DMS53 treated with DMSO at 0.1 percent for 48 hours (cell line): ENCODE data around the gene CDH23.

Experiments
- DNase-seq: peaks from one replicate; lab custom pipeline; 2025; ENCODE audit not compliant: unreplicated experiment; lab: John Stamatoyannopoulos, UW

The CDH23 gene

GRCh38 chr10:71531485-71532446, 135.0 kb downstream of the CDH23 start:
- DNase-seq: no peak

- no peak for DNase-seq
Observed at GRCh38 chr10:71532878-71533277, 136.2 kb downstream of the CDH23 start.

DNA sequence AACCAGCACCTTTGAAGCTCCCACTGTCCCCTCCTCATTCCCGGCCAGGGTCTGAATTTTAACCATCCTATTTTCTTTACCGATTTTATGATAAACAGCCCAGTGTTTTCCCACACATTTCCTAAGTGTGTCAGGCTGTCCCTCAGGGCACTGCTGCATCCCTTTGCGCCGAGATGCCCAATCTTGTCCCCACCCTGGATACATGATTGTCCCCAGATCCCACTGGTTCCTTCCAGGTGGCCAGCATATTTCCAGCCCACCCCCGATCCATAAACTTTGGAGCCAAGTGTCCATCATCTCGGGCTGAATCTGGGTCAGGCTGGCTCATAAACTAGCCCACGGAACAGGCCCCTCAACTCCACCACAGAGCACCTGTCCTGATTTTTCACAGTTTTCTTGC, 137.2 kb downstream of the CDH23 start:
- no peak for DNase-seq

DNA sequence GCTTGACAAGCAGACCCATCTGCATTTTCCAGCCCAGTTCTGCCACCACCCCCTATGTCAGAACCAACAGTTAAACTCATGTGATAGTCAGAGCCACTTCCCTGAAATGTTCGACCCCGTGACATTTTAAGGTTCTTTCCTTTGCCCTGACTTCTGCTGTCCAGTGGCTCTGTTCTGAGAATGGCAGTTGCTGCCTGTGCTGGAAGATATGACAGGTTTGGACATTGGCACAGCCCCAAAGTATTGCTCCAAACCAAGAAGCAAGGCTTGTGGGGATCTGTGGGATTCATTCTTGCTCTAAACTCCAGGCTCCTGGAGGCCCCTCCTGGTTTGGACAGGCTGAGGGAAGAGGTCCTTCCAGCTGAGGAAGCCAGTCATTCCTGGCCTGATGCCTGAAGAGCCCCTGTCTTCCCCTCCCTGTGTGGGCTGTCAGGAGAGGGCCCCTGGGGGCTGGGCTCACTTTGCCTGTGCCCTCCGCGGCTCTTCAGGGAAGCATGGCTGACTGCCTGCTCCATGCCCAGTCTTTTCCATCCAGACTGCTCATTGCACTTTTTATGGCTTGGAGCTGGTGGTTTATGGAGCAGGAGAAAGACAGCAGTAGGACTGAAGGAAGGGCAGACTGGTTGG, 138.0 kb downstream of the CDH23 start:
- DNase-seq: no peak

GRCh38 chr10:71536332-71536731, 139.6 kb downstream of the CDH23 start:
- DNase-seq: no peak

GRCh38 chr10:71537125-71537524, 140.4 kb downstream of the CDH23 start:
- DNase-seq: no peak

DNA sequence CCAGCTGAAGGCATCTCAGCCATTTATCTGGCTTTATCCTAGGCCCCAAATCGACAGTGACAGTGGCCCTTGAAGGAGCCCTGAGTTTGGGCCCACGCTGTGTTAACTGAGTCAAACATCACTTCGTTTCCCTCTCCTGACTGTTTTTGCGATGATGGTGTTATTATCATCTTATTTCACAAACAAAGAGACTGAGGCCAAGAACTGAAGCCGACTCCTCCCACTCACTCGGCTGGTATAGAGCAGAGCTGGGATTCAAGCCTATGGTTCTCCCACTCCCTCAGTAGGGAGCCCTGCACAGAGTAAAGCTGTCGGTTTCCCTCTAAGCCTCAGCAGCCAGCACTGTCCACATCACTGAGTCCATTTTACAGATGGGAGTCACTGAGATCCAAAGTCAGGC, 141.0 kb downstream of the CDH23 start:
- no peak for DNase-seq

DNA sequence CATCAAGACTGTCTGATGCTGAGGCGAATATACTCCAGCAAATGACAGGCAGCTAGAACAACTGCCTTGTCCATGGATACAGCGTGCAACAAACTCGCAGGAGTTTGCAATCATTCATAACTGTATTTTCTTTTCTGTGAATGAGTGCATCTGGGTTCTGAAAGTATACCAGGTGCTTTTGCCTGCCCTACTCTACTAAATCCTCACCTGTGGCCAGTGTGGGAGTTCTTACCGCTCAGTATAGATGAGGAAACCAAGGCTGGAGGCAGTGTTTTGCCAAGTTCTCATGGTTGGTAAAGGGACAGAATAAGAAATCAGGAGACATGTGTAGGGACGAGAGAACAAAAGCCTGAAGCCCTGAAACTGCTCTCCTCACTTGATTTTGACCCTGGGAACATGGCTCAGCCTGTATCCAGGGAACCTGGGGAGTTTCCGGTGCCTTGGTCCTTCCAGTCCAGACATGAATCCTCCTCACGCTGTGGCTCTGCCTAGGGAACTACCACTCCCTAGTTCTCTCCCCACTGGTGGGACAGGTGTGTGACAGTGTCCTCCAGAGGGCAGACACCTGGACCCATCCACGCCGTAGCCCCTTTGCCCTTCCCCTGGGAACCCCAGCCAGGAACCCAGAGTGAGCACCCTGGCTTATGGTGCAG, 142.0 kb downstream of the CDH23 start:
- DNase-seq: no peak

DNA sequence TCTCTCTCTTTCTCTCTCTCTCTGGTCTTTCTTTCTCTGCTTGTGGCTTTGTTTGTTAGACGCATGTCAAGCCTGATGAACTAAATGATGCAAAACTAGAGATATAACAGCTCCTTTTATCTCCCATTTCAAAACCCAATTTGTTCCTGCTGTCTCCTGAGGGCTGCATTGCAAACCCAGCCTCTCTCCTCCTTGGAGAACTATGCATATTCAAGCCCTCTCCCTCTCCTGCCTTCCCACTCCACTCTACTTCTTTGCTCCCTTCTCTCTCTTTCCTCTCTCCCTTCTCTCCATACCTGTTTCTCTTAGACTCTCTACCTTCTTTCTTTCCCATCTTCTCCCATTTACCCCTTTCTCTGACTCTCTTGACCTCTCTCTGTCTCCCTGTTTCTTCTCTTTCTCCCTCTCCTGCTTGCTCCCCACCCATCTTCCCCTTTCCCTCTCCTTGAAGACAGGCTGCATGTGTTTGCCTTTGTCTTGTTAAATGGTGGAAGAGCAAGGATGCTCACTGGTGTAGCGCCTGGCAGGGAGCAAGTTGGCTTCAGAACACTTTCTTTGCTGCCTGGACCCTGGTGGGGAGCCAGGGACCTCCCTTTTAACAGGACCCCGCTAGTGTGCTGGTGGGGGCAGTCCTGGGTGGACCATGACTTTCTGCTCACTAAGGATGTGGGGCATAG, 142.9 kb downstream of the CDH23 start:
- DNase-seq: no peak

DNA sequence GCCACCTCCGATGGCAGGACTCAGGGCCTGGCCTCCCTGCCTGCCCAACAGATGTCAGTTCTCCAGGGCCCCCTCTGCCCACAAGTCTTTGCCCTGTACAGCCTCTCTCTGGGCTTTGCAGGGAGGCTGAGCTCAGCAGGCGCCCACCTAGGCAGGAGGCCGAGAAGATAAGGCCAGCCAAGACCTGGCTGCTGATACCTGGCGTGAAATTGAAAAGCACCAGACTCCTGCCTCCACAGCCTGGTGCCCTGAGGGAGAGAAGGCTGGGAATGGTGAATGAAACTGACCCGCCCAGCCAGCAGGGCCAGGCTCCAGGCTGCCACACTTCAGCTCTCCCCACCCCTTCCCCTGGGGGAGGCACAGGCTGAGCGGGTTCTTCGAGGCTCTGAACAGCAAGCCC, 145.8 kb downstream of the CDH23 start:
- no peak for DNase-seq

- DNase-seq: no peak
Observed at GRCh38 chr10:71543608-71544170, 147.0 kb downstream of the CDH23 start.

GRCh38 chr10:71545001-71545400, 148.3 kb downstream of the CDH23 start:
- no peak for DNase-seq

GRCh38 chr10:71546220-71546619, 149.5 kb downstream of the CDH23 start:
- DNase-seq: no peak

DNA sequence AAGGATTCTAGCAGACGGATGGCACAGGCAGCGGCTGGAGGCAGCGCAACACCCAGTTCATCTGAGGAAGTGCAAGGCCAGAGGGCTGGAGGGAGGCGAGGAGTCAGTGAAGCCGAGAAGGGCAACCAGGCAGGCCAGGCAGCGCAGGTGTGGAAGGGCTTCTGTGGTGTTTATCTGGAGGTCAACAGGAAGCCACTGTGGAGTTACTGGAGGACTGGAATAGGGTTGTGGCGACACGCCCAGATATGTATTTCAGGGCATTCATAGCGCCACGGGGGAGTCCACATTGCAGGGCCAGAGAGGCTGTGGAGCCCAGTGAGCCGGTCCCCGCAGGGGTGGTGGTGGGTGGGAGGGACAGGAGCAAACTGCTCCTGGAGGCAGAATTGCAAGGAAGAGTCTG, 150.6 kb downstream of the CDH23 start:
- no peak for DNase-seq

- no peak for DNase-seq
Observed at GRCh38 chr10:71547876-71548846, 151.4 kb downstream of the CDH23 start.

- DNase-seq: no peak
Observed at GRCh38 chr10:71549766-71550533, 153.2 kb downstream of the CDH23 start.

DNA sequence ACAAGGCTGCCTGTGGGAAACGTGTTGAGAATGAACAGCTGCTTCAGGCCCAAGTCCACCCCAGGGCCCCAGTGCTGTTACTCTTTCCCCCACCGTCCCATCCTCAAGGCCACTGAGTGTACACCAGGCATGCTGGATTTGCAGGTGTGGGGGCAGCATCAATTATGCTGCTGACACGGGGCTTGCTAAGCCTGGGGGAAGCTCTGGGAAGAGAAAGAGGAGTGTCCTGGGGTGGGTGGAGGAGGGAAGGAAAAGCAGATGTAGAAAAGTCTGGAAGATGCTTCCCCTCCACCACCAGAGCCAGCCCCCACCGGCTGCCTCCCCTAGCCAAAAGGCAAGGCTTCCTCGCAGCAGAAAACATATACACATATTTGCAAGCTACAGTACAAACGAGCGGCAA, 153.9 kb downstream of the CDH23 start:
- no peak for DNase-seq

DNA sequence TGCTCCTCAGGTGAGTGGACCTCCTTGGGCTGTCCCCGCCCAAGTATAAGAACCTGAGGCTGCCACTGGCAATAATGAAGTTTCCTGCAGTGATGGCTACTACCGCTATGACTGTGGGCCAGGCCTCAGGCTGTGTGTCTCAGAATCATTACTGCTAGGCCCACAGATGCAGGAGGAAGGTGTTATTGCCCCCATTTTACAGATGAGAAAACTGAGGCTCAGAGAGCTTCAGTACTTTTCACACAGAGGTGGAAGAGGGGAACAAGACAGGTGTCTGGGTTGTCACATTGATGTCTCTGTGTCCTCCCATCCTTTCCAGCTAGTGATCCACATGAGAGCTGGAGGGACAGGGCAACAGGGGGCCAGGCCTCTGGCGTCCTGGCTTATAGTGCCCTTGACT, 155.2 kb downstream of the CDH23 start:
- DNase-seq: no peak

GRCh38 chr10:71553432-71553831, 156.7 kb downstream of the CDH23 start:
- DNase-seq: no peak
